Astrocyte (in vitro differentiated cells and primary cell): ENCODE data around the gene COMMD1. TPM values are rescaled to one million over a fixed set of nuclear protein-coding genes. Genes with fewer than 3 reads are reported as not detected.

Source experiments
- DNase-seq: peaks from one replicate; pipeline ENCODE4 v3.0.0-alpha.2; 2010; ENCODE audit warnings: low read depth
- FAIRE-seq: peaks from 2 replicates; lab custom pipeline; 2011; peaks lifted over from hg19 to GRCh38; lab: Jason Lieb, UNC
- H2AFZ ChIP-seq: 2 replicates; pipeline ENCODE4 v1.6.0; 2012; ENCODE audit warnings: low read depth, low read length, inconsistent platforms
- H3K27ac ChIP-seq: 2 replicates; pipeline ENCODE4 v1.5.1; 2011; ENCODE audit warnings: low read depth, low read length, inconsistent platforms
- H3K27me3 ChIP-seq: 2 replicates; pipeline ENCODE4 v1.6.0; 2011; ENCODE audit warnings: low read length, inconsistent platforms; ENCODE audit not compliant: insufficient read depth
- H3K36me3 ChIP-seq: 2 replicates; pipeline ENCODE4 v1.5.1; 2011; ENCODE audit warnings: low read length, inconsistent platforms; ENCODE audit not compliant: insufficient read depth
- H3K4me1 ChIP-seq: 2 replicates; pipeline ENCODE4 v1.5.1; 2011; ENCODE audit warnings: low read length, inconsistent platforms; ENCODE audit not compliant: insufficient read depth
- H3K4me2 ChIP-seq: 2 replicates; pipeline ENCODE4 v1.6.0; 2012; ENCODE audit warnings: low read length, inconsistent platforms
- H3K4me3 ChIP-seq: 2 replicates; pipeline ENCODE4 v1.5.1; 2011; ENCODE audit warnings: low read depth, mild to moderate bottlenecking, low read length, inconsistent platforms; ENCODE audit not compliant: insufficient read depth
- H3K79me2 ChIP-seq: 2 replicates; pipeline ENCODE4 v1.6.0; 2012; ENCODE audit warnings: mild to moderate bottlenecking, low read length, inconsistent platforms; ENCODE audit not compliant: insufficient read depth
- H3K9ac ChIP-seq: 2 replicates; pipeline ENCODE4 v1.6.0; 2012; ENCODE audit warnings: mild to moderate bottlenecking, low read length, inconsistent platforms
- H3K9me3 ChIP-seq: 2 replicates; pipeline ENCODE4 v1.5.1; 2012; ENCODE audit warnings: low read depth, mild to moderate bottlenecking, low read length, inconsistent platforms; ENCODE audit not compliant: insufficient read depth
- H4K20me1 ChIP-seq: 2 replicates; pipeline ENCODE4 v1.6.0; 2012; ENCODE audit warnings: low read length, inconsistent platforms; ENCODE audit not compliant: insufficient read depth
- H3K27ac Mint-ChIP-seq: one replicate; pipeline ENCODE4 v1.8.0; 2021; ENCODE audit warnings: mild to moderate bottlenecking, mixed read lengths; ENCODE audit not compliant: unreplicated experiment
- H3K27me3 Mint-ChIP-seq: one replicate; pipeline ENCODE4 v1.8.0; 2021; ENCODE audit warnings: low read depth, mixed read lengths; ENCODE audit not compliant: unreplicated experiment
- H3K36me3 Mint-ChIP-seq: one replicate; pipeline ENCODE4 v1.8.0; 2021; ENCODE audit warnings: low read depth, mixed read lengths; ENCODE audit not compliant: unreplicated experiment
- H3K4me1 Mint-ChIP-seq: one replicate; pipeline ENCODE4 v1.8.0; 2021; ENCODE audit warnings: low read depth, mixed read lengths; ENCODE audit not compliant: unreplicated experiment
- H3K4me3 Mint-ChIP-seq: one replicate; pipeline ENCODE4 v1.8.0; 2021; ENCODE audit warnings: mild to moderate bottlenecking, moderate library complexity, mixed read lengths; ENCODE audit not compliant: unreplicated experiment
- H3K9me3 Mint-ChIP-seq: one replicate; pipeline ENCODE4 v1.8.0; 2021; ENCODE audit warnings: mild to moderate bottlenecking, mixed read lengths; ENCODE audit not compliant: unreplicated experiment
- CTCF ChIP-seq: IDR thresholded peaks from 2 replicates; pipeline ENCODE4 v1.5.1; 2011; ENCODE audit warnings: low read depth, mild to moderate bottlenecking, inconsistent platforms, low read length, moderate library complexity; ENCODE audit not compliant: insufficient read depth
- EZH2 ChIP-seq: IDR thresholded peaks from 2 replicates; pipeline ENCODE4 v1.6.1; 2012; ENCODE audit warnings: mild to moderate bottlenecking, low read length, inconsistent platforms; ENCODE audit not compliant: insufficient read depth
- total RNA-seq: library from RNA; stranded (reverse); gene quantifications from 2 replicates; pipeline ENCODE4 v1.2.1, GENCODE V29; 2021

The COMMD1 gene
- total RNA-seq, 1 donor from 2014 or later, result 32.0 TPM

- no peak for TF ChIP-seq CTCF
- TF ChIP-seq EZH2, result no peak
- H3K27ac Mint-ChIP-seq, result no peak overlapping the region
- no peak overlapping the region for H2AFZ ChIP-seq
- no peaks in the 10 kb centered on the region for H4K20me1 ChIP-seq
- H3K27me3 ChIP-seq, result no peaks in the 10 kb centered on the region
- no peaks in the 10 kb centered on the region for H3K9me3 ChIP-seq
- H3K36me3 Mint-ChIP-seq, result no peaks in the 10 kb centered on the region
- no peak overlapping the region for H3K4me3 Mint-ChIP-seq
- H3K36me3 ChIP-seq, result no peaks in the 10 kb centered on the region
- no peak overlapping the region for H3K4me2 ChIP-seq
- no peak overlapping the region for H3K9ac ChIP-seq
- FAIRE-seq (peak; percentile 41), DNase-seq (no peak)
- H3K4me3 ChIP-seq, result no peak overlapping the region
- no peaks in the 10 kb centered on the region for H3K79me2 ChIP-seq
- H3K4me1 Mint-ChIP-seq, result peaks cover 7% of the 10 kb centered on the region
- no peaks in the 10 kb centered on the region for H3K27me3 Mint-ChIP-seq
- no peaks in the 10 kb centered on the region for H3K9me3 Mint-ChIP-seq
- H3K27ac ChIP-seq, result no peak overlapping the region
- no peaks in the 10 kb centered on the region for H3K4me1 ChIP-seq
These were observed 235.8 kb downstream of the COMMD1 start for GRCh38 chr2:62141142-62141740.

GRCh38 chr2:62142054-62142453, 236.6 kb downstream of the COMMD1 start:
- H3K36me3 ChIP-seq, result no peaks in the 10 kb centered on the region
- H3K4me2 ChIP-seq, result no peak overlapping the region
- H3K9me3 Mint-ChIP-seq, result no peaks in the 10 kb centered on the region

More at GRCh38 chr2:62142054-62142453, 236.6 kb downstream of the COMMD1 start:
- Histone ChIP-seq H3K4me3 (no peak overlapping the region), H3K4me1 (no peaks in the 10 kb centered on the region), H2AFZ (no peak overlapping the region), H3K27me3 (no peaks in the 10 kb centered on the region), H3K9me3 (no peaks in the 10 kb centered on the region), H3K27ac (no peak overlapping the region), H3K9ac (no peak overlapping the region), H3K79me2 (no peaks in the 10 kb centered on the region), H4K20me1 (no peaks in the 10 kb centered on the region)
- H3K27ac Mint-ChIP-seq, result no peak overlapping the region
- FAIRE-seq (no peak), DNase-seq (no peak)
- H3K27me3 Mint-ChIP-seq, result no peaks in the 10 kb centered on the region
- peaks cover 7% of the 10 kb centered on the region for H3K4me1 Mint-ChIP-seq
- no peak overlapping the region for H3K4me3 Mint-ChIP-seq
- TF ChIP-seq EZH2 (no peak), CTCF (no peak)
- no peaks in the 10 kb centered on the region for H3K36me3 Mint-ChIP-seq
